DMS 273 (cell line): Measurements from ENCODE around the gene RBM44.
"Not testable (repeated sequence)": the region's sequence is repeated elsewhere in the genome, so short reads cannot be mapped to it uniquely, and the experiment has no call there.

ENCODE experiments used
- DNase-seq: peaks from one replicate; lab custom pipeline; 2025; ENCODE audit not compliant: unreplicated experiment; lab: John Stamatoyannopoulos, UW

The RBM44 gene

GRCh38 chr2:237774811-237775553 is 23.6 kb upstream of the RBM44 start:
- peak; percentile 67 for DNase-seq

DNA sequence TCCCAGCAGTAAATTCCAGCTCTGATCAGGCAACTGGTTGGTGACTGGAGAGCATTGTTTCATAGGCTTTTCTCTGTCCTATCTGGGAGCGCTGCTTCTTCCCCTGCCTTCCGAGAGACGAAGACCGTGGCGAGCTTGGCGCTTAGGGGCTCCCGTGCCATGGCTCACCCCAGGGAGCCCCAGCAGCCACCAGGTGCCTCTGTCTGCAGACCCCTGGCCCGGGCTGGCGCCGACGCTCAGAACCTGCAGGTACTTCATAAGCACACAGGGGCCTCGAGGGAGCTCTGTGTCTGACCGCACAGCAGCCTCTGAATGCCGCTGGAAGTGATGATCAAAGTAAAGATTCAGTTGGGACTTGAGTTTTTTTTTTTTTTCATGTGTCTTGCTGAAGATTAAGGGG is 19.1 kb upstream of the RBM44 start:
- DNase-seq, result no peak

- DNase-seq, result peak; percentile 88
Measured at GRCh38 chr2:237782181-237782580, 16.4 kb upstream of the RBM44 start.

DNA sequence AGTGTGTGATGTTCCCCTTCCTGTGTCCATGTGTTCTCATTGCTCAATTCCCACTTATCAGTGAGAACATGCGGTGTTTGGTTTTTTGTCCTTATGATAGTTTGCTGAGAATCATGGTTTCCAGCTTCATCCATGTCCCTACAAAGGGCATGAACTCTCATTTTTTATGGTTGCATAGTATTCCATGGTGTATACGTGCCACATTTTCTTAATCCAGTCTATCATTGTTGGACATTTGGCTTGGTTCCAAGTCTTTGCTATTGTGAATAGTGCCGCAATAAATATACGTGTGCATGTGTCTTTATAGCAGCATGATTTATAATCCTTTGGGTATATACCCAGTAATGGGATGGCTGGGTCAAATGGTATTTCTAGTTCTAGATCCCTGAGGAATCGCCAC is 14.9 kb upstream of the RBM44 start:
- DNase-seq, result not testable (repeated sequence)

DNA sequence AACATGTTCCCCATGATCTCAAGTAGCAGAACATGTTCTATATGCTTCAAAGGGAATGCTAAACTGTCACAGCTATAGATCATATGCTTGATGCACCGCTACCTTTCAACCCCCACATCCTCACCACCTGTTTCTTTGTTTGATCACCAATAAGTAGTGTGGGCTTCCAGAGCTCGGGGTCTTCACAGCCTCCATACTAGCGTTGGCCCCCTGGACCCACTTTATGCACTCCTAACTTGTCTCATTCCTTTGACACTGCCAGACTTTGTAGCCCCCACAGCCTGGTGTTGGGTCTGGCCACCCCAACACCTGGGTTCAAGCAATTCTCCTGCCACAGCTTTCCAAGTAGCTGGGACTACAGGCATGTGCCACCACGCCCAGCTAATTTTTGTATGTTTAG is 11.6 kb upstream of the RBM44 start:
- DNase-seq, result no peak

DNA sequence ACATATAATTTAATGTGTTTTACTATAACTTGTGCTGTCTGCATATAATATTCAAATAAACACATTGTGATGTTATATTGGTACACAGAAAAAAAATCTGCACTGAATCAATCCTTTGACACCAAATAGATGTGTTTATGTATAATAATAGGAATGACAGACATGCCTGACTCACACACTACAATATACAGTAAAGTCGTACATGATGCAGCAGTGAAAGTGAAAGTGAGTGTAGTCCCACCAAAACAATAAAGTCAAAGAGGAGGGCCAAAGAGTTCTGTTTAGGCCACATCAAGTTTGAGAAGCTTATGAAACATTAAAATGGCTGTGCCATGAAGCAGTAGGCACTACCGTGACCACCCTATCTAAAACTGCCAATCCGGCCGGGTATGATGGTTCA is 8.2 kb upstream of the RBM44 start:
- DNase-seq, result no peak

DNA sequence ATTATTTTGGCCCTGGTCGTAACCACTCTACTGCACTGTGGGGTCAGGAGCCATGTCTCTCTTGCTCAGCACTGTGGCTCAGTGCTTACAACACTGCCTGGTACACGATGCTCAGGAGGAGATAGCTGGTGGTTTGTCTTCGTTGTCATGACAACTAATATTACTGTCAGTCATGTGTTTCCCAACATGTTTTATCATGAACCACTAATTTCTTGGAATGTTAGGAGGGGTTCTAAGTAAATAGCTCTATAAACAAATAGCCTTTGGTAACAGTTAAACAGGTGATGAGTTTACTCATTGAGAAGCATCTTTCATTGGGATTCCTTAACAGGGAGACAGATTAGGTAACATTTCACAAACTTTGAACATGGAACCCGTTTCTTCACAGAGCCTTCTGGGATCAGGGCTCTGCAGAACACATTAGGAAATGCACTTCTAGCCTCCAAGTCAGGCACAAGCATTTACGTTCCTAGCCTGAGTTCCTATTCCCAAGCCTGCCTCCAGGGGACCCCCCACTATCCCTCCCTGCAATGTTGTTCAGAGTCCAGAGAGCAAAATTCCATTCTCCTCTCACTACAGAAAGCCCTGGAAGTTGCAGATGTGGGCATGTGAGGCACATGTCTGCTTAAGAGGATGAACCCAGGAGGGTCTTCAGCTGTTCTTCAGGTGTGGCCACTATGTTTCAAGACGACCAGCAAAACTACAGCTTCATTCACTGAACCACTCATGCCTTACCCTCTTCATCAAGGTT is 6.4 kb upstream of the RBM44 start:
- DNase-seq, result peak; percentile 29

GRCh38 chr2:237797253-237797652 is 1.3 kb upstream of the RBM44 start:
- no peak for DNase-seq

- DNase-seq, result no peak
Measured at GRCh38 chr2:237799060-237799428, 465 bp downstream of the RBM44 start.

- DNase-seq, result no peak
Measured at GRCh38 chr2:237801466-237801865, 2.9 kb downstream of the RBM44 start.

DNA sequence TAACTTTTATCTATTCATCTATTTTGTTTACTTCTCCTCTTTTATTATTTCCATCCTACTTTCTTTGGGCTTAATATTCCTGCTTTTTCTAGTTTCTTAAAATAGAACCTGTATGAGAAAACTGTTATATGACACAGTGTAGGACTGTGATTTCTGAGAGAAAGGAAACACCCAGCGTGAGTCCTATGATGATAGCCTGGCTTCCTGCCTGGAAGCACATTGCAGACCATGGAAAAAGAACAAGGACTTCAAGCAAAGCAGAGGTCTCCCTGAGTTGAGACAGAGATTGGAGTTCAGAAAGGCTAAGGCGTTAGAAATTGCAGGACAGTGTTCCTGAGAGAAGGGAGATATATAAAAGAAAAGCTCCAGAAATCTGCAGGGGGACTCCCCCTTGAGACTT is 7.8 kb downstream of the RBM44 start:
- no peak for DNase-seq

DNA sequence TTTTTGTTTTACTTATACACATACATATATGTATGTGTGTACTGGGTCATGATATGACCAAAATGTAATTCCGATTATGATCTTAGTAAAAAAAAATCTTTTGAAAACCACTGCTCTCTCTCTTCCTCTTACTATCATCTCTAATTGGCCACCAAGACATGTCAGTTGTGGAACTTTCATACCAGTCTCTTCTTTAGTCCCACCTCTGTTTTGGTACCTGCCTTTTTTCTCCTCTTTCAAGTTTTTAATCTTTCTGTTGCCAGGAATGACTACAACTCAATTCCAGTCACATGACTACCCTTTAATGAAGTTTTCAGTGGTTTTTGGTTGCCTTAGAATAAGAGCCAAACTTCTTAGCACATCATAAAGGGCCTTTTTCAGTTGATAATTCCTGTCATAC is 17.1 kb downstream of the RBM44 start:
- no peak for DNase-seq

DNA sequence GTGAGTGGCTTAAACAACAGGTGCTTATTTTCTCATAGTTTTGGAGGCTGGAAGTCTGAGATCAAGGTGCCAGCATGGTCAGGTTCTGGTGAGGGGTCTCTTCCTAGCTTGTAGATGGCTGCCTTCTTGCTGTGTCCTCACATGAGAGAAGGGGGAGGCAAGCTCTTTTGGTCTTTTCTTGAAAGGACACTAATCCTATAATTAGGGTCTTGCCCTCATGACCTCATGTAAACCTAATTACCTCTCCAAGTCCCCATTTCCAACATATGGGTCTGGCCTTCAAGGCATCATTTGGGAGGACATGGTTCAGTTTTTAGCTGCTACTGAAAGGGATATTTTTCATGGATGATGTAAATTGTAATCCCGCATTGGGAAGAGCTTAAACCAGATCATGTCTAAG is 18.0 kb downstream of the RBM44 start:
- no peak for DNase-seq

DNA sequence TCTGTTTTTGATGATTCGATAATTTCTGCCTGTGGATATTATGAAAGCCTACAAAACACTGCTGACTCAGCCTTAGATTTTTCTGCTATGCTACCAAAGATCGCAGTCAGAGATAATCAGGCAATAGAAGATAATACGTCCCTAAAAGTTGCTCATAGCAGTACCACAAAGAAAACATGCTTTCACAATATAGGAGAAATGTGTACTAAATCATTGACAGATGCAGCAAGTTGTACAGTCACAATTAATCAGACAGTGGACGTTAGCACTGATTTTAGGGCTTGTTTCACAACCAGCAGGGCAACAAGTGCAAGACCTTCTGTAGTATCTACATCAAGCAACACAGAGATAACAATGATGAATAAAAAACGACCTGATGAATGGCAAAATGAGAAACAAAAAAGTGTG is 19.5 kb downstream of the RBM44 start:
- no peak for DNase-seq

GRCh38 chr2:237819231-237819630 is 20.7 kb downstream of the RBM44 start:
- no peak for DNase-seq

DNA sequence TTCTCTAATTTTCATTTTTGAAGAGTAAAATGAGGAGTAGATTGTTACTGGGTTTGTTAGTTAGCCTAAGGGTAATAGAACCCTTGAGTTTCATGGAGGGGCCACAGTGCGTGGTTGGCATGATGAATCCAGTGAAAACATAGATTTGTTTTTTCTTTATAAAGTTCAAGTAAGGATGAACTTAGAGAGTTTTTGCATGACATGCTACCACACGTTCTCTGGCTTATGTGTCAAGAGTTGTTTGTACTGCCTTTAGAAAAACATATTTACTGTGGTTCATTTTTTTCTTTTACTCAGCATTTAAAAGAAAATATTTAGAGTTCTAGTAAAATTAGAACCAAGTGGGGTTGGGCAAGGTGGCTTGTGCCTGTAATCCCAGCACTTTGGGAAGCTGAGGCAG is 21.8 kb downstream of the RBM44 start:
- no peak for DNase-seq

- DNase-seq, result no peak
Measured at GRCh38 chr2:237823544-237823943, 25.0 kb downstream of the RBM44 start.

DNA sequence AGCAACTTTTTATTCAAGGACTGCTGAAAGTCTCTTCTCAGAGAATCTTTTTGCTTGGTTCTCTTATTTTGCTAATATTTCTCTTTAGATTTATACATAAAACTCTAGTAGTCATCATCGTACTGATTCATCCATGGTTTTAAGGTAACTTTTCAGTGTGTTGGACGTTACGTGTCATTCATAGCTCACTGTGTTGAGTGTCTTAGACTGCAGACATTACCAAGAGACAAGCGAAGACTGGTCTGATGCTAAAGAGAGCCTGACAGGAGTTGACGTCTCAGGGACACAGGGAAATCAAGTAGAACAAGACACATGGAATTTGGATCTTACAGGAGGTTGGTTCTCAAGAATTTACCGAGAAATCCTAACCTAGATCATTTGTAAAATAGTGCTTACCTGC is 25.5 kb downstream of the RBM44 start:
- DNase-seq, result no peak

DNA sequence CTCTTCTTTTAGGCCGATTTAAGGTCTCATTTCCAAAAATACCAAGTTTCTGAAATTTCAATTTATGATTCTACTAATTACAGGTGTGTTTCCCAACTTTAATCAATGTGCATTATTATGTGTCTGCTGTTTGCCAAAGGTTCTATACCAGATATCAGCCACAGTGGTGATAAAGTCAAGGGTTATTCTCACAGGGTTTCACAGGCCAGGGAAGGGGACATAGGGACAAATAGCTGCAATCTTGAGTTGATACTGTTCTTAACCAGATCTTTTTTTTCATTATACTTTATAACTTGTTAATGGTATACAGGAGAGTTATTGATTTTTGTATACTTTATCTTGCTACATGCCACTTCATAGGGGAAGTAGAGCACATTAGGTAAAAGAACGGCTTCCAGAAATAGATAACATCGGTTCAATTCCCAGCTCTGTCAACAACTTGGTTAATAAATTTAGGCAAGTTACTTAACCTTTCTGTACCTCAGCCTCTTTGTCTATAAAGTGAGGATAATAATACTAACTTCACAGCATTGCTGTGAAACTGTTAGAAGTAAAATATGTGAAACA is 28.9 kb downstream of the RBM44 start:
- no peak for DNase-seq

DNA sequence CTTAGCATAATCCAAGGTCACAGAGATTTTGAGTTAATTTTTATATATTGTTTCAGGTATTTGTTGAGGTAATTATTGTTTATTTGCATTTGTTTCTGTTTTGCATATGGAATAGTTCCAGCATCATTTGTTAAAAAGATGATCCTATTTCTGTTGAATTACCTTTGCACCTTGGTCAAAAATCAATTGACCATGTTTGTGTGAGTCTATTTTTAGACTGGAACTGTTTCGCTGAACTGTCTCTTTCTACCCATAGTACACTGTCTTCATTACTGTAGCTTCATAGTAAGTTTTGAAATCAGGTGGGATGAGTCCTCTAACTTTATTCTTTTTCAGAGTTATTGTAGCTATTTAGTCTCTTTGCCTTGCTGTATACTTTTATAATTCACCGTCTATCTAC is 31.9 kb downstream of the RBM44 start:
- no peak for DNase-seq

- no peak for DNase-seq
Measured at GRCh38 chr2:237833546-237833945, 35.0 kb downstream of the RBM44 start.

GRCh38 chr2:237835372-237835771 is 36.8 kb downstream of the RBM44 start:
- DNase-seq, result no peak
